H9 (cell line): ENCODE results near the gene INO80. TPM values are rescaled to one million over a fixed set of nuclear protein-coding genes. Genes with fewer than 3 reads are reported as not detected.

Experiments
- DNase-seq: peaks from one replicate; pipeline ENCODE4 v3.0.0-alpha.2; 2017
- H2AFZ ChIP-seq: one replicate; pipeline ENCODE4 v1.6.1; 2013; ENCODE audit warnings: mild to moderate bottlenecking, low read length, control low read depth, moderate library complexity
- H2AK5ac ChIP-seq: 2 replicates; pipeline ENCODE4 v1.6.1; 2013; ENCODE audit warnings: low read length, control low read depth, mixed read lengths; ENCODE audit not compliant: insufficient read length
- H2BK120ac ChIP-seq: one replicate; pipeline ENCODE4 v1.6.1; 2013; ENCODE audit warnings: low read depth, mild to moderate bottlenecking, low read length, control low read depth, inconsistent platforms; ENCODE audit not compliant: poor library complexity, severe bottlenecking
- H2BK12ac ChIP-seq: 2 replicates; pipeline ENCODE4 v1.6.1; 2013; ENCODE audit warnings: low read length, control low read depth, mixed read lengths, low read depth; ENCODE audit not compliant: insufficient read length
- H2BK15ac ChIP-seq: 2 replicates; pipeline ENCODE4 v1.6.1; 2013; ENCODE audit warnings: low read depth, low read length, control low read depth
- H2BK20ac ChIP-seq: one replicate; pipeline ENCODE4 v1.6.1; 2013; ENCODE audit warnings: low read depth, mild to moderate bottlenecking, low read length, control low read depth, inconsistent platforms; ENCODE audit not compliant: poor library complexity, severe bottlenecking
- H2BK5ac ChIP-seq: 2 replicates; pipeline ENCODE4 v1.6.1; 2013; ENCODE audit warnings: low read length, control low read depth, mixed read lengths; ENCODE audit not compliant: insufficient read length
- H3K14ac ChIP-seq: 2 replicates; pipeline ENCODE4 v1.6.1; 2013; ENCODE audit warnings: low read length, control low read depth; ENCODE audit not compliant: insufficient read depth
- H3K18ac ChIP-seq: 2 replicates; pipeline ENCODE4 v1.6.1; 2013; ENCODE audit warnings: low read depth, mild to moderate bottlenecking, mixed read lengths, low read length, control low read depth; ENCODE audit not compliant: insufficient read length
- H3K23ac ChIP-seq: 2 replicates; pipeline ENCODE4 v1.6.1; 2013; ENCODE audit warnings: low read length, control low read depth, mixed read lengths, low read depth; ENCODE audit not compliant: insufficient read length
- H3K23me2 ChIP-seq: 2 replicates; pipeline ENCODE4 v1.6.1; 2013; ENCODE audit warnings: low read depth, mild to moderate bottlenecking, mixed read lengths, low read length, control low read depth; ENCODE audit not compliant: insufficient read length, poor library complexity, severe bottlenecking
- H3K27ac ChIP-seq: 2 replicates; pipeline ENCODE4 v1.5.1; 2013; ENCODE audit warnings: low read length, control low read depth, mixed read lengths, low read depth; ENCODE audit not compliant: insufficient read length
- H3K27me3 ChIP-seq: 2 replicates; pipeline ENCODE4 v1.6.1; 2013; ENCODE audit warnings: low read length, control low read depth, inconsistent platforms; ENCODE audit not compliant: insufficient read depth
- H3K4ac ChIP-seq: 2 replicates; pipeline ENCODE4 v1.6.1; 2013; ENCODE audit warnings: low read depth, mild to moderate bottlenecking, control low read depth, inconsistent platforms, low read length, moderate library complexity
- H3K4me1 ChIP-seq: 2 replicates; pipeline ENCODE4 v1.6.1; 2013; ENCODE audit warnings: low read length, control low read depth, inconsistent platforms; ENCODE audit not compliant: insufficient read depth
- H3K4me2 ChIP-seq: 2 replicates; pipeline ENCODE4 v1.6.1; 2013; ENCODE audit warnings: low read length, control low read depth, mixed read lengths; ENCODE audit not compliant: insufficient read length, insufficient read depth
- H3K56ac ChIP-seq: 2 replicates; pipeline ENCODE4 v1.6.1; 2013; ENCODE audit warnings: low read depth, mild to moderate bottlenecking, mixed read lengths, low read length, control low read depth; ENCODE audit not compliant: insufficient read length
- H3K79me1 ChIP-seq: 2 replicates; pipeline ENCODE4 v1.6.1; 2013; ENCODE audit warnings: low read depth, mild to moderate bottlenecking, moderate library complexity, low read length, control low read depth, inconsistent platforms; ENCODE audit not compliant: insufficient read depth, poor library complexity, severe bottlenecking
- H3K79me2 ChIP-seq: 2 replicates; pipeline ENCODE4 v1.6.1; 2013; ENCODE audit warnings: low read length, control low read depth, inconsistent platforms; ENCODE audit not compliant: insufficient read depth
- H3K9ac ChIP-seq: 2 replicates; pipeline ENCODE4 v1.6.1; 2013; ENCODE audit warnings: low read length, control low read depth, mixed read lengths; ENCODE audit not compliant: insufficient read length; ENCODE audit errors: extremely low read depth
- H3K9me3 ChIP-seq: one replicate; pipeline ENCODE4 v1.6.1; 2013; ENCODE audit warnings: low read depth, low read length, inconsistent platforms; ENCODE audit not compliant: control insufficient read depth
- H3T11ph ChIP-seq: one replicate; pipeline ENCODE4 v1.6.1; 2013; ENCODE audit warnings: mild to moderate bottlenecking, low read length, control low read depth, inconsistent platforms
- H4K20me1 ChIP-seq: one replicate; pipeline ENCODE4 v1.6.1; 2013; ENCODE audit not compliant: control insufficient read depth, insufficient read length, insufficient read depth
- H4K5ac ChIP-seq: 2 replicates; pipeline ENCODE4 v1.6.1; 2013; ENCODE audit warnings: low read depth, mild to moderate bottlenecking, mixed read lengths, low read length, control low read depth; ENCODE audit not compliant: insufficient read length
- H4K8ac ChIP-seq: replicated peaks from 2 replicates; pipeline ENCODE4 v1.6.1; 2013; ENCODE audit warnings: low read length, control low read depth, mixed read lengths, low read depth; ENCODE audit not compliant: insufficient read length
- H4K91ac ChIP-seq: 2 replicates; pipeline ENCODE4 v1.6.1; 2013; ENCODE audit warnings: low read depth, mild to moderate bottlenecking, moderate library complexity, mixed read lengths, low read length, control low read depth; ENCODE audit not compliant: insufficient read length
- H3K27ac Mint-ChIP-seq, 3 experiments: 2 replicates in 2 of 3; 3 replicates in 1 of 3; pipeline ENCODE4 v1.8.0; 2020 to 2021; ENCODE audit warnings: mixed read lengths in 3 of 3, mild to moderate bottlenecking in 1 of 3, moderate library complexity in 1 of 3
- H3K27me3 Mint-ChIP-seq: 2 replicates; pipeline ENCODE4 v1.8.0; 2021; ENCODE audit warnings: low read depth, mild to moderate bottlenecking, moderate library complexity, mixed read lengths
- H3K36me3 Mint-ChIP-seq, 3 experiments: 2 replicates in 2 of 3; 3 replicates in 1 of 3; pipeline ENCODE4 v1.8.0; 2020 to 2021; ENCODE audit warnings: low read depth in 3 of 3, mixed read lengths in 3 of 3; ENCODE audit not compliant: insufficient read depth in 1 of 3
- H3K4me1 Mint-ChIP-seq, 2 experiments: 2 replicates each; pipeline ENCODE4 v1.8.0; 2020; ENCODE audit warnings: mixed read lengths in 2 of 2
- H3K4me3 Mint-ChIP-seq, 2 experiments: 2 replicates in 1 of 2; 3 replicates in 1 of 2; pipeline ENCODE4 v1.8.0; 2020 to 2021; ENCODE audit warnings: mild to moderate bottlenecking in 2 of 2, mixed read lengths in 2 of 2, moderate library complexity in 1 of 2
- H3K9me3 Mint-ChIP-seq, 2 experiments: 2 replicates in 1 of 2; 3 replicates in 1 of 2; pipeline ENCODE4 v1.8.0; 2020; ENCODE audit warnings: mild to moderate bottlenecking in 2 of 2, mixed read lengths in 2 of 2, moderate library complexity in 1 of 2
- WGBS: extraction: QIAGEN DNeasy Blood & Tissue Kit; methylation state at CpG from one replicate; pipeline ENCODE4 v1.1.7; 2013; ENCODE audit warnings: missing lambda C conversion rate, low lambda C conversion rate, mixed read lengths; ENCODE audit not compliant: insufficient read length; ENCODE audit errors: extremely low coverage; 5-methylcytosine and 5-hydroxymethylcytosine counted together
- total RNA-seq: library from RNA; stranded (reverse); gene quantifications from 2 replicates; pipeline ENCODE4 v1.2.1, GENCODE V29; 2021
- TF ChIP-seq, protein P1 (sequence below): fragments of 200-600 bp; sonication (generic); conservative IDR thresholded peaks from 3 replicates; pipeline ENCODE4 v1.8.0; 2021; ENCODE audit warnings: antibody characterized with exemption, mild to moderate bottlenecking

Gene INO80
- total RNA-seq, 1 experiment from 2014 or later, result 29.2 TPM

DNA sequence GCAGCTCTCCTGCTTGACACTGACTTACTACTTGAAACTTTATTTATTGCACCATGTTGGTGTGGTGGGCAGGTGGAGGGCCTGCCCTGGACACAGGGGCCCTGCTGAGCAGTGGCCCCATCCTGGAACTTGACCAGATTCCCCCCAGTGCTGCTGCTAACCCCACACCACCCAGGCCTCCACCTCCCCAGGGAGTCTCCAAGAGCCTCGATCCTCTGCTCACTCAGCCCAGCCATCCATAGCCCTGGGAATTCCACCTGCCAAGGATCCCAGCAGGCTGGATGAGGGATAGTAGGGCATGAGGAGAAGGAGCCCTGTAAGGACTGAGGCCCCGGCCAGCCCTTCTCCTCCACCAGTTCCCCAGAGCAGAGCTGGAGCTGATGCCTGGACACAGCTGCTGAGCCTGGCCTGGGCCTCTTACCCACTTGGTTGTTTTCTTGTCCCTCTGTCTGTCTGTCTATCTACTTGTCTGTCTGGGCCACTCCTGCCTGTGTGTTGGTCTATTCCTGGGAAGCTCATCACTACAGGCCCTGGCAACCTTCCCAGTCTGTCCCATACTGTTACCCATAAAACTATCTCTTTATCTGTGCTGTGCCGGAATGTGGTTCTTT is 160.0 kb downstream of the INO80 start:
- no peak overlapping the region for H3K4me2 ChIP-seq
- Mint-ChIP-seq H3K4me1 (peaks cover 52 to 64% of the 10 kb centered on the region in 2 experiments), H3K27me3 (no peaks in the 10 kb centered on the region; the same call in 1 of the 2 replicates), H3K9me3 (no peaks in the 10 kb centered on the region; a peak in 1 of 5 replicates), H3K4me3 (peak overlapping the region; percentile 43 to 52; a peak in 3 of 5 replicates), H3K36me3 (peaks cover 18 to 35% (median 29%) of the 10 kb centered on the region in 3 experiments), H3K27ac (peak overlapping the region; percentile 68 to 79 (median 77); a peak in 4 of 7 replicates)
- H3K27ac ChIP-seq, result no peak overlapping the region
- no peak overlapping the region for H2BK20ac ChIP-seq
- no peak overlapping the region for H4K8ac ChIP-seq
- H4K20me1 ChIP-seq, result no peaks in the 10 kb centered on the region
- H3K79me1 ChIP-seq, result no peaks in the 10 kb centered on the region
- no peaks in the 10 kb centered on the region for H3K9me3 ChIP-seq
- H3K18ac ChIP-seq, result no peak overlapping the region
- no peak overlapping the region for H2BK15ac ChIP-seq
- peaks cover 3% of the 10 kb centered on the region; the same call in 1 of the 2 replicates for H3K4me1 ChIP-seq
- H4K5ac ChIP-seq, result no peak overlapping the region
- H3K9ac ChIP-seq, result no peak overlapping the region
- no peak overlapping the region for H3K4ac ChIP-seq
- no peak overlapping the region for H3K23ac ChIP-seq
- no peak for DNase-seq
- H4K91ac ChIP-seq, result no peak overlapping the region
- no peaks in the 10 kb centered on the region for H3K27me3 ChIP-seq
- H2BK12ac ChIP-seq, result no peak overlapping the region
- no peaks in the 10 kb centered on the region; the same call in 1 of the 2 replicates for H3K79me2 ChIP-seq
- TF ChIP-seq, protein P1, sequence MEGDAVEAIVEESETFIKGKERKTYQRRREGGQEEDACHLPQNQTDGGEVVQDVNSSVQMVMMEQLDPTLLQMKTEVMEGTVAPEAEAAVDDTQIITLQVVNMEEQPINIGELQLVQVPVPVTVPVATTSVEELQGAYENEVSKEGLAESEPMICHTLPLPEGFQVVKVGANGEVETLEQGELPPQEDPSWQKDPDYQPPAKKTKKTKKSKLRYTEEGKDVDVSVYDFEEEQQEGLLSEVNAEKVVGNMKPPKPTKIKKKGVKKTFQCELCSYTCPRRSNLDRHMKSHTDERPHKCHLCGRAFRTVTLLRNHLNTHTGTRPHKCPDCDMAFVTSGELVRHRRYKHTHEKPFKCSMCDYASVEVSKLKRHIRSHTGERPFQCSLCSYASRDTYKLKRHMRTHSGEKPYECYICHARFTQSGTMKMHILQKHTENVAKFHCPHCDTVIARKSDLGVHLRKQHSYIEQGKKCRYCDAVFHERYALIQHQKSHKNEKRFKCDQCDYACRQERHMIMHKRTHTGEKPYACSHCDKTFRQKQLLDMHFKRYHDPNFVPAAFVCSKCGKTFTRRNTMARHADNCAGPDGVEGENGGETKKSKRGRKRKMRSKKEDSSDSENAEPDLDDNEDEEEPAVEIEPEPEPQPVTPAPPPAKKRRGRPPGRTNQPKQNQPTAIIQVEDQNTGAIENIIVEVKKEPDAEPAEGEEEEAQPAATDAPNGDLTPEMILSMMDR, result no peak
- H3T11ph ChIP-seq, result no peak overlapping the region
- no peak overlapping the region for H3K56ac ChIP-seq
- peaks cover 18% of the 10 kb centered on the region for H3K23me2 ChIP-seq
- no peak overlapping the region for H3K14ac ChIP-seq
- H2BK120ac ChIP-seq, result no peak overlapping the region
- no CpG with 5 or more reads among the region's 3 CpGs for whole genome bisulfite sequencing
- H2AFZ ChIP-seq, result no peak overlapping the region
- no peak overlapping the region for H2AK5ac ChIP-seq
- no peak overlapping the region for H2BK5ac ChIP-seq
